ENCODE data around the gene CYP11A1.

CYP11A1 gene

GRCh38 chr15:74389241-74390048 is 22.0 kb upstream of the CYP11A1 start:
- ChIA-PET POLR2A (ENCODE audit: low non-redundant PET) (no interaction called here), CTCF (interaction anchor here (0.6 to 1.3 kb wide), 4 partner anchors 14 to 242 kb away, joined by 3 to 7 read pairs (median 4); no protein-coding TSS in a partner anchor)
- no peak for DNase-seq (ENCODE audit: low spot score)
- no peak overlapping the region for H3K27ac ChIP-seq
- no peak for TF ChIP-seq CTCF (conservative IDR thresholded peaks at IDR 0.05; ENCODE audit: low read depth)

GRCh38 chr15:74388363-74388951 is 21.0 kb upstream of the CYP11A1 start:
- ChIA-PET CTCF (interaction anchor here (0.6 to 1.3 kb wide), 3 partner anchors 13 to 51 kb away, joined by 4 to 7 read pairs (median 5); no protein-coding TSS in a partner anchor), POLR2A (ENCODE audit: low non-redundant PET) (no interaction called here)
- TF ChIP-seq CTCF (conservative IDR thresholded peaks at IDR 0.05; ENCODE audit: low read depth): no peak
- no peak for DNase-seq (ENCODE audit: low spot score)
- peak overlapping the region; percentile 3; the same call in 1 of the 2 replicates for H3K27ac ChIP-seq

GRCh38 chr15:74387621-74388362 is 20.3 kb upstream of the CYP11A1 start:
- peak overlapping the region; percentile 3; the same call in 1 of the 2 replicates for H3K27ac ChIP-seq
- POLR2A ChIA-PET (ENCODE audit: low non-redundant PET): no interaction called here

GRCh38 chr15:74387141-74387541 is 19.7 kb upstream of the CYP11A1 start:
- no peak for DNase-seq (ENCODE audit: low spot score)
- ChIA-PET CTCF (interaction anchor here (2.3 kb wide), 1 partner anchor 13 kb away, joined by 11 read pairs; no protein-coding TSS in a partner anchor), POLR2A (ENCODE audit: low non-redundant PET) (no interaction called here)
- no peak for TF ChIP-seq CTCF (conservative IDR thresholded peaks at IDR 0.05; ENCODE audit: low read depth)
- H3K27ac ChIP-seq: peak overlapping the region; percentile 88; the same call in 1 of the 2 replicates

More at GRCh38 chr15:74387621-74388362, 20.3 kb upstream of the CYP11A1 start:
- TF ChIP-seq CTCF (conservative IDR thresholded peaks at IDR 0.05; ENCODE audit: low read depth): no peak
- CTCF ChIA-PET: interaction anchor here (1.3 kb wide), 1 partner anchor 13 kb away, joined by 7 read pairs; no protein-coding TSS in a partner anchor
- DNase-seq (ENCODE audit: low spot score): no peak

GRCh38 chr15:74386496-74387140 is 19.2 kb upstream of the CYP11A1 start:
- no peak for DNase-seq (ENCODE audit: low spot score)
- ChIA-PET POLR2A (ENCODE audit: low non-redundant PET) (no interaction called here), CTCF (interaction anchor here (2.3 kb wide), 1 partner anchor 12 kb away, joined by 11 read pairs; no protein-coding TSS in a partner anchor)
- H3K27ac ChIP-seq: peak overlapping the region; percentile 88
- TF ChIP-seq CTCF (conservative IDR thresholded peaks at IDR 0.05; ENCODE audit: low read depth): no peak

Measured in RWPE1 (cell line).